CD4-positive, alpha-beta T cell treated with Interleukin-6 for 4 hours (primary cell): ENCODE results near the gene KERA.

ENCODE experiments used
- DNase-seq: peaks from one replicate; pipeline ENCODE4 v3.0.0-alpha.2; 2020; ENCODE audit warnings: mixed read lengths

KERA gene

DNA sequence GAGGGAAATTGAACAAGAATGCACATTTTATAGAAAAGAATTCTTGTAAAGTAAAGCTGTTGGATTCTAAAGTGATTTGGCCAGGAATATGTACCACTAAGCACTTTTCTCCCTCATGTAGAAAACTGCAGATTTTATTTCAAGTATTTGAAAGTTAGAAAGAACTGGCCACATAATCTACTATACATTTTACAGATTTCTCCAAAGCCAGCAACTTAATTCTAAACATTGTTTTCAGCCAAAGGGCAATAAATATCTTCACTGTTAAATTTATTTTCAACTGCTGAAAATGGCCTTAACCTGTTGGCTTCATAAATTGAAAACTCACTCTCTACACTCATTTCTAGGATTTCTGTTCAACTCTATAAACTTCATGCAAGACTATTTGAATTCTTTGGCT lies 15.6 kb upstream of the KERA start:
- DNase-seq, result no peak

GRCh38 chr12:91072931-91073330 lies 15.1 kb upstream of the KERA start:
- DNase-seq, result no peak

- DNase-seq, result no peak
Observed at GRCh38 chr12:91070936-91071335, 13.1 kb upstream of the KERA start.

GRCh38 chr12:91065396-91065795 lies 7.6 kb upstream of the KERA start:
- no peak for DNase-seq

- DNase-seq, result no peak
Observed at GRCh38 chr12:91064640-91065039, 6.8 kb upstream of the KERA start.

- no peak for DNase-seq
Observed at GRCh38 chr12:91061091-91061490, 3.3 kb upstream of the KERA start.

DNA sequence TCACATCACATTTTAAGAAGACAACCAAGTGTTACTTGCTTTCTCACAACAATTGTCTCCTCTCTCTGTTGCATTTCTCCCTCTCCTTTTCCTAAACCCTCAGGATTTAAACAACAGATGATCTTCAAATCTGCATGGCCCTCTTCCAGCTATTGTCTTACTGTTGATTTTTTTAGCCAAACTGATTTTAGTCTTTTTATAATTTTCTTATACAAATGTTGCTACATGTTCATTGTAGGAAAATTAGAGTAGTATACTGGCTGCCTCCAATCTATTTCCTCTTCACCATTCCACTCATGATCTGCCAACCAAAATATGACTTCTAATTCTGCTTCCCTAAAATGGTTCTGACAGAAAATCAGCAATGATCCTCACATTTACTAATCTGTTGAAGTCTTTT lies 1.4 kb upstream of the KERA start:
- no peak for DNase-seq

DNA sequence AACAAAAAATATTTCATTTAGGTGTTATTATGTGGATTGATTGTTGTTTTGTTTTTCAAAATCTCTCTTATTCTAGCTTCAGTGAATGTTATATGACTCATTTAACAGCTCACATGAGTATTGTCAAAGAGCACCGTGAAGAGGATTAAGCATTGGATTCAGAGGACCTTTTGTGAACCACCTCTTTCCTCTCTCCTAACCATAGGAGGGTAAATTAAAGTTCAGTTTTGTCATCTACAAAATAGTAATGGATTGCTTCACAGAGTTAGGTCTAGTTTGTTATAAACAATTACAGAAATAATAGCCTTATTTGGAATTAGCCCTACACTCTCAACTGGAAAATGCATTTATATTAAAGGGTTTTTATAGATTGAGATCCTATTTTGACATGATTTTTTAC lies 962 bp upstream of the KERA start:
- no peak for DNase-seq

- no peak for DNase-seq
Observed at GRCh38 chr12:91056488-91056887, 1.3 kb downstream of the KERA start.

GRCh38 chr12:91055976-91056375 lies 1.8 kb downstream of the KERA start:
- no peak for DNase-seq

- no peak for DNase-seq
Observed at GRCh38 chr12:91053951-91054715, 3.7 kb downstream of the KERA start.

DNA sequence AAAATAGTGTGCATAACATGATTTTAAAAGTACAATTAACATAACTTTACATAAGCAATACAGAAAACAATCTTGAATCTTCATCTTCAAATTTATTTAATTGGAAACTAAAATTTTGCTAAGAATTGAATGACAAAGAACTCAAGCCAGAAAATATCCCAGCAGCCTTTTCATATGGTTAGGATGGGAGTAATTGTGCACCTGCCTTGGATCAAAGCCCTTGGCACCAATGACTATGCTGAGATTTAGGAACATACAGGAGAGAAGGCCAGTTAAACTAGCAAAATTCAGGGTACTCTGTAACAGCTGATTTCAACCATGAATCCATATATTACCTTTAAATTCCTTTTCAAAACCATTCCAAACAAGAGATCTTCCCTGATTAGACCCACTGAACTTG lies 5.8 kb downstream of the KERA start:
- DNase-seq, result no peak

DNA sequence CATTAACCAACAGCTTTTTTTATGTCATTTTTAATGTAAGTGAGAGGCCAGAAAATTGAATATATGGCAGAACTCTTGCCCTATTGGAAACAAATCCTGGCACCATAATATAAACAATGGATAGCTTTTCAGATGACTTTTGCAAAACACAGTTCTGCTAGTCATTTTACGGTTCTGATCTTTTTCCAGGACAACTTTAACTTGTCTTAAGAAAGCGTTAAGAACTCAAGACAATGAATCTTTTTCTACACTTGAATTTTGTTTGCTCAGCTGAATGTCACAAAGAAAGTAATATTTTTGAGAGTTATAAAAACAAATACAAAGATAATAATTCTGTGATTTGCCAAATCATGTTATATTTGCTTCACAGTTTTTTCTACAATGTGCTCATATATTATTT lies 13.2 kb downstream of the KERA start:
- DNase-seq, result no peak

DNA sequence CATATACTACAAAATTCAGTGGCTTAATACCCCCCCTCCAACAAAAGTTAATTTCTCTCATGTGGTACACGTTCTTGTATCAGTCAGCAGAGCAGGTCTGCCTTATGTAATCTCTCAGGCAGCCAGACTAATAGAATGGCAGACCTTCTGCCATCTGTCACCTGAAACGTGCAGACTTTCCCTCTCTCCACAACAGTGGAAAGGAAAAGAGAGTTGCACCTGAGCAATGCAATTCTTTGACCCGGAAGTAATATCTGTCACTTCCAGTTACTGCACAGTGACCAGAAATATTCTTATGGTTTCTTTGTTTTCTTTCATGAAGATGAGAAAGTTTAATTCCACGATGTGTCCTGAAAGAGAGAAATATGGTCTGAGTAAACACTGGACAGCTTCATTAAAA lies 14.4 kb downstream of the KERA start:
- DNase-seq, result no peak

DNA sequence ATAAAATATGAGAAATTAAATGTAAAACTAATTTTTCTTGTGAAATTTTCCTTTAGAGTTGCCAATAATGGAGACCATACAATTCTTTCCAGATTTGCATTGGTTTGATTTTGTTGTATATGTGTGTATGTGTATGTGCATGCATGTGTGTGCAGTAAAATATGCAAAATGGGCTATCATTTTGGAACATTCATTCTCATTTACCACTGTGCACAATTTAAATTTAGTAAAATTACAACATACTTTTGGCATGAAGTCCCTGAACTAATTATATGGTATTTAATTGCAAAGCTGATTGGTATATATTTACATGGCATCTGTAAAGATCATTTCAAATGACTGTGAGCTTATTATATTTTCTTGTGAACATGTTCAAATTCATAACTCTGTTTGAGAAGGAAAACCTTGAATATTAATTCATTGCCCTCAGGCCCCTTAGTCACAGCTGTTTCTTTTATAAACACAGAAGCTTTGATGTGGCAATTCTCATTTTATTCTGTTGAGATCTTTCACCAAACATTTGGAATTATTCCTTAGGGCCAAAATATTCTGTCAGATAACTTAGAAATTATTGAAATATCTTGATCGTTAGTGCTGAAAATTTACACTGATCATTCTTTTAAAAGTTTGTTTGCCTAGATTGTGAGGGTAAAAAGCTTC lies 17.6 kb downstream of the KERA start:
- no peak for DNase-seq

GRCh38 chr12:91037276-91037675 lies 20.5 kb downstream of the KERA start:
- no peak for DNase-seq

DNA sequence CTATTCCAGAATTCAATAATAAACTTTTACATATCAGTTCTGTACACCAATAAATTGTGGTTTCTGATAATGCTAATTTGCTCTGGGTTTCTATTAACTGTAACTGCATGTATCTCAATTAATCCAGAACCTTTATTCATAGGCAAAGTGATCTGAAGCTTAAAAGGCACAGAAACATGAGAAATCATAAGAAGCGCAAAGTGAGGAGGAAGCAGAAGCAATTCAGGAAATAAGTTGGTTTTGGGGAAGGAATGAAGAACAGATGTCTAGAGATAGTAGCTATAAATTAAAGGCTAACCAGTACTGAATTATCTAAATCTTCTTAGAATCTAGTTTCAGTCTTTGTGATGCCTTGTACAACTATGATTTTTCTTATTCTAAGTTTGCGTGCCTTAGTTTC lies 24.6 kb downstream of the KERA start:
- DNase-seq, result no peak

DNA sequence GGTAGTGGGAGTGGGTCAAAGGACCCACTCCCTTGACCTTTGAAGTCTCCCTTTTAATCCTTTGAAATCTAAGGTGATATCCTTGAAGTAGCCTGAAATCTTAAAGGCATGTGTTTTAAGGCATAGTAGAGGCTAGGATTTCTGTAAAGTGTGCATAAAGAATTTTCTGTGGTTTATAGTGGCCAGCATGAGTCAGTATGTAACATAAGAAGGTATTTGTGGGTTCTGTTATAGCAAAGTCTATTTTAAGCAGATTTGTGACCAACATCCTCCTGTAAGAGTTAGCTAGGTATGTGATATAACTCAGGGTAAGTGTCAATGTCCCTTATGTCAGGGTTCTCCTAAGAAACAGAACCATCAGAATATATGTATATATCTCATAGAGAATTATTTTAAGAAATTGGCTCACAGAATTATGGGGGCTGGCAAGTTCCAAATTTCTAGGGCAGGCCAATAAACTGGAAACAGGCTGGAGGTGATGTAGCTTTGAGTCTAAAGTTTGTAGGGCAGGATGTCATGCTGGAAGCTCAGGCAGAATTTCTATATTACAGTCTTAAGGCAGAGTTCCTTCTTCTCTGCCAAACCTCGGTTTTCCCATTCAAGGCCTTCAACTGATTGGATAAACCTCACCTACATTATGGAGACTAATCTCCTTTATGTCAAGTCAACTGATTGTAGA lies 34.4 kb downstream of the KERA start:
- DNase-seq, result no peak

- no peak for DNase-seq
Observed at GRCh38 chr12:91021076-91021475, 36.7 kb downstream of the KERA start.

GRCh38 chr12:91019455-91019854 lies 38.4 kb downstream of the KERA start:
- no peak for DNase-seq

DNA sequence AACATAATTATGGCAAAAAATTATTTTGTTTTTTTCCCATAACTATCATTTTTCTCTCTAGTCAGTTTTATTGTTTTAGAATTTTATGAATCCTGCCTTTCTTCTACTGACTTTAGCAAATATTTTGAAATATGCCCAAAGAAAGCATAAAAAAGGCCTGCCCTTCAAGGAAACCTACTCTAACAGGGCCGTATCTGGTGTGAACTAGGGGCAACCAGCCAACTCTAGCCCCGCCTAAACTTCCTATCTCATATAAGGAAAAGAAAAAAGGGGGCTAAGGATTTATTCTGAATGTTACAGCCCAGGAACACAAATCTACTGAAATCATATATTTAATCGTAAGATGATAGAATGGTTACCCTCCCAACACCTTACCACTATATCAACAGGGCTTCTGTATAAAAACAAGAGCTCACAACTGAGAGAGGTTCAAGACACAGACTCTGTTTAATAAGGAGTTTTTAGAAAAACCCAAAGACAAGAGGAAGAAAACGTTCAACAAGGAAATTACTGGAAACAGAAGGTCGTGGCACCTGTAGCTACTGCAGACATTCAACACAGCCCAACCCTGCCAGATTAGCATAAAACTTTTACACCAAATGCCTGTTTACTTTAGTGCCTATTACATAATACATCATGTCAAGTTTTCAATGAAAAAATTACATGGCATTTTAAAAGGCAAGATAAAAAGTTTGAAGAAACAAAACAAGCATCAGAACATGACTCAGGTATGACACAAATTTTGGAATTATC lies 40.1 kb downstream of the KERA start:
- DNase-seq, result no peak

- DNase-seq, result no peak
Observed at GRCh38 chr12:91017043-91017442, 40.8 kb downstream of the KERA start.

DNA sequence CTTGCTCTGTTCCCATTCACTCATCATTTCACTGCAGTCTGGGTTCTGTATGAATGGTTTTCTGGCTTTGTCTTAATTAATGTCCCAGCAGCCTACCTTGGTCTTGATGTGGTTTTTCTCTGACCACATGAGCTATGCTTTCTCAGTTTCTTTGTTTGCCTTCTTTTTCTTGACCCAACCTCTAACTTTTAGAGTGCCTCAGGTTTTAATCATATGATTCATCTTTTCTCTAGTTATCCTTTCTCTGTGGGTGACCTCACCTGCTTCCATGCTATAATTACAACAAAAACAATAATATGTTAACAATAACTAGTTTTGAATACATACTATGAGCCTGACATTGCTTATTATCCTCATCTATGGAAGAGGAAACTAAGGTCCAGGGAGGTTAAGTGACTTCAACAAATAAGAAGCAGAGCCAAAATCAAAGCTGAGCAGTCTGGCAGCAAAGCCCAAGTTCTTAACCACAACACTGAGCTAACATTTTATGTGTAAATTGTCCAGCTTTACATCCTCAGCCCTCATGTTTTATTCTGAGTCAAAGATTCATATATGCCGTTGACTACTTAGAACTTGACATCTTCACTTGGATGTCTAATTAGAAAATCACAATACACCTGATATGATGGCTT lies 48.4 kb downstream of the KERA start:
- no peak for DNase-seq
